Measurements from ENCODE around the gene EMILIN3.

EMILIN3 gene

GRCh38 chr20:41391587-41392001 is 25.0 kb upstream of the EMILIN3 start:
- no peak for DNase-seq

- no peak for DNase-seq
Measured at GRCh38 chr20:41390889-41391288, 24.3 kb upstream of the EMILIN3 start.

GRCh38 chr20:41387444-41387851 is 20.8 kb upstream of the EMILIN3 start:
- DNase-seq = no peak

GRCh38 chr20:41386502-41387427 is 20.1 kb upstream of the EMILIN3 start:
- DNase-seq = no peak

- no peak for DNase-seq
Measured at GRCh38 chr20:41382791-41383305, 16.2 kb upstream of the EMILIN3 start.

- no peak for DNase-seq
Measured at GRCh38 chr20:41380551-41381193, 14.1 kb upstream of the EMILIN3 start.

GRCh38 chr20:41379551-41379950 is 12.9 kb upstream of the EMILIN3 start:
- DNase-seq = no peak

- DNase-seq = no peak
Measured at GRCh38 chr20:41377275-41377674, 10.7 kb upstream of the EMILIN3 start.

GRCh38 chr20:41376349-41376748 is 9.7 kb upstream of the EMILIN3 start:
- no peak for DNase-seq

GRCh38 chr20:41375846-41376245 is 9.2 kb upstream of the EMILIN3 start:
- no peak for DNase-seq

GRCh38 chr20:41373931-41374920 is 7.6 kb upstream of the EMILIN3 start:
- DNase-seq = no peak

- DNase-seq = no peak
Measured at GRCh38 chr20:41373251-41373783, 6.7 kb upstream of the EMILIN3 start.

GRCh38 chr20:41371371-41371770 is 4.8 kb upstream of the EMILIN3 start:
- DNase-seq = no peak

- no peak for DNase-seq
Measured at GRCh38 chr20:41370176-41370575, 3.6 kb upstream of the EMILIN3 start.

GRCh38 chr20:41369673-41370072 is 3.1 kb upstream of the EMILIN3 start:
- no peak for DNase-seq

GRCh38 chr20:41367956-41368355 is 1.3 kb upstream of the EMILIN3 start:
- no peak for DNase-seq

- DNase-seq = no peak
Measured at GRCh38 chr20:41367393-41367695, 726 bp upstream of the EMILIN3 start.

- DNase-seq = peak; percentile 6
Measured at GRCh38 chr20:41365777-41366545, 657 bp downstream of the EMILIN3 start.

- DNase-seq = no peak
Measured at GRCh38 chr20:41364967-41365765, 1.5 kb downstream of the EMILIN3 start.

- DNase-seq = no peak
Measured at GRCh38 chr20:41364236-41364855, 2.3 kb downstream of the EMILIN3 start.

- no peak for DNase-seq
Measured at GRCh38 chr20:41363601-41364000, 3.0 kb downstream of the EMILIN3 start.

Data from NCI-H2029 (cell line).